Activated B cell treated with CpG ODN at 0.5 μM for 24 hours (primary cell): ENCODE measurements around the gene GNB3. TPM values are rescaled to one million over a fixed set of nuclear protein-coding genes. Genes with fewer than 3 reads are reported as not detected.
"Not testable (repeated sequence)": the region's sequence is repeated elsewhere in the genome, so short reads cannot be mapped to it uniquely, and the experiment has no call there.

ENCODE experiments used
- ATAC-seq: fragments of 200-7000 bp; cut with Tn5 transposase; one replicate; pipeline ENCODE4 v1.10.0; 2021; ENCODE audit warnings: low read depth, mild to moderate bottlenecking, moderate library complexity
- CTCF ChIA-PET: fragments of 350-600 bp; sonication (Branson Sonifier 250); formaldehyde crosslinking; loops from one replicate; lab custom pipeline; 2021; ENCODE audit warnings: antibody characterized with exemption; lab: Charles Lee
- POLR2A ChIA-PET: fragments of 350-600 bp; sonication (Branson Sonifier 250); formaldehyde crosslinking; loops from one replicate; lab custom pipeline; 2021; ENCODE audit warnings: antibody characterized with exemption; lab: Charles Lee
- DNase-seq: peaks from one replicate; pipeline ENCODE4 v3.0.0; 2022
- H3K27ac Mint-ChIP-seq: one replicate; pipeline ENCODE4 v1.8.0; 2020; ENCODE audit warnings: mixed read lengths
- H3K27me3 Mint-ChIP-seq: one replicate; pipeline ENCODE4 v1.8.0; 2021; ENCODE audit warnings: mixed read lengths
- H3K36me3 Mint-ChIP-seq: one replicate; pipeline ENCODE4 v1.8.0; 2021; ENCODE audit warnings: low read depth, mixed read lengths
- H3K4me1 Mint-ChIP-seq: one replicate; pipeline ENCODE4 v1.8.0; 2021; ENCODE audit warnings: mixed read lengths
- H3K4me3 Mint-ChIP-seq: one replicate; pipeline ENCODE4 v1.8.0; 2020; ENCODE audit warnings: mild to moderate bottlenecking, mixed read lengths
- H3K9me3 Mint-ChIP-seq: one replicate; pipeline ENCODE4 v1.8.0; 2020; ENCODE audit warnings: mixed read lengths
- CTCF ChIP-seq: fragments of 200-600 bp; IDR thresholded peaks from one replicate; pipeline ENCODE4 v1.8.0; 2022; ENCODE audit warnings: antibody characterized with exemption, mild to moderate bottlenecking
- intact Hi-C: fragments of 100-400 bp; cut with micrococcal nuclease; formaldehyde crosslinking; loops from one replicate; pipeline ENCODE4 v1.15.1; 2024
- total RNA-seq: library from RNA; stranded (reverse); gene quantifications from 2 replicates; pipeline ENCODE4 v1.2.3, GENCODE V29; 2022

GNB3 gene
- total RNA-seq, 1 donor from 2014 or later: 0.60 TPM

- CTCF ChIA-PET: no interaction called here
- intact Hi-C loops: no loop called here
- DNase-seq: no peak
- POLR2A ChIA-PET: interaction anchor here (0.6 to 1.0 kb wide), 2 partner anchors 12 to 85 kb away, joined by 3 read pairs; partner anchors contain the start of gene SPSB2
- no peak for ATAC-seq
- Mint-ChIP-seq H3K27me3 (no peaks in the 10 kb centered on the region), H3K36me3 (peaks cover 7% of the 10 kb centered on the region), H3K4me3 (no peak overlapping the region), H3K4me1 (no peaks in the 10 kb centered on the region), H3K9me3 (no peaks in the 10 kb centered on the region), H3K27ac (no peak overlapping the region)
- TF ChIP-seq CTCF: no peak
These were observed 43.8 kb downstream of the GNB3 start for GRCh38 chr12:6884539-6884938.

GRCh38 chr12:6886206-6886999 lies 45.7 kb downstream of the GNB3 start:
- H3K9me3 Mint-ChIP-seq, DNase-seq, H3K4me3 Mint-ChIP-seq, H3K27ac Mint-ChIP-seq, H3K27me3 Mint-ChIP-seq, intact Hi-C loops, H3K36me3 Mint-ChIP-seq, POLR2A ChIA-PET, CTCF ChIA-PET, ATAC-seq, H3K4me1 Mint-ChIP-seq: not testable (repeated sequence)

DNA sequence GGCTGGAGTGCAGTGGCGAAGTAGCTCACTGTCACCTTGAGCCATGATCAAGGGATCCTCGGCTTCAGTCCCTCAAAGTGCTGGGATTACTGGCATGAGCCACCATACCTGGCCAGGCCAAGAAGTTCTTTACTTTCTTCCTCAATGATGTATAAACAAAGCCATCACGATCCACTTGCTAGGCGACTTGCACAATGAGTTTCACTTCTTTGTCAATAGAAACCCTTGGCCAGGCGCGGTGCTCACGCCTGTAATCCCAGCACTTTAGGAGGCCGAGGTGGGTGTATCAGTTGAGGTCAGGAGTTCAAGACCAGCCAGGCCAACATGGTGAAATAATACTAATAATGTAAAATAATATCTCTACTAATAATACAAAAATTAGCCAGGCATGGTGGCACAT lies 46.7 kb downstream of the GNB3 start:
- H3K36me3 Mint-ChIP-seq: peaks cover 5% of the 10 kb centered on the region
- DNase-seq: no peak
- ChIA-PET POLR2A (no interaction called here), CTCF (no interaction called here)
- ATAC-seq: no peak
- no peaks in the 10 kb centered on the region for H3K9me3 Mint-ChIP-seq
- no peak overlapping the region for H3K27ac Mint-ChIP-seq
- intact Hi-C loops: no loop called here
- H3K4me1 Mint-ChIP-seq: peaks cover 14% of the 10 kb centered on the region
- no peaks in the 10 kb centered on the region for H3K27me3 Mint-ChIP-seq
- H3K4me3 Mint-ChIP-seq: no peak overlapping the region
- TF ChIP-seq CTCF: no peak

DNA sequence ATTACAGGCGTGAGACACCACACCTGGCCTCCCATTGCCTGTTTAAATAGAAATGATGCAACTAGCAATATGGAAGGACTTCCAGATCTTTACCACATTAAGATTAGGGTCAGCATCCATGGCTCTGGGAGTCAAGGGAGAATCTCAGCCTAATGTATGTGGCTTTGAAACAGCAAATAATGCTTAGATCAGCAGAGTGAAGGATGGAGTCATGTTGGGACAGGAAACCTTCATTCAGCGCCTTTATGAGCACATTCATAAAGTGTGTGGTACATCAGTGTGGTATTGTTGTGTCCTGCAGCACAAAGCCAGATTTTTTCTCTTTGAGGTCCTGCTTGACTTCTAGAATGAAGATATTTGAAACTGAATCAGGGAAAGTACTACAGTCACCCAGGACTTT lies 47.6 kb downstream of the GNB3 start:
- no peak for DNase-seq
- H3K27me3 Mint-ChIP-seq: no peaks in the 10 kb centered on the region
- H3K9me3 Mint-ChIP-seq: no peaks in the 10 kb centered on the region
- H3K36me3 Mint-ChIP-seq: peaks cover 3% of the 10 kb centered on the region
- ChIA-PET POLR2A (interaction anchor here (1.0 kb wide), 1 partner anchor 16 kb away, joined by 4 read pairs; the partner anchor contains the start of gene SPSB2), CTCF (no interaction called here)
- no peak overlapping the region for H3K4me3 Mint-ChIP-seq
- peaks cover 15% of the 10 kb centered on the region for H3K4me1 Mint-ChIP-seq
- no peak for TF ChIP-seq CTCF
- H3K27ac Mint-ChIP-seq: no peak overlapping the region
- no peak for ATAC-seq
- intact Hi-C loops: no loop called here

GRCh38 chr12:6888794-6889193 lies 48.1 kb downstream of the GNB3 start:
- ATAC-seq, H3K4me3 Mint-ChIP-seq, CTCF ChIA-PET, H3K9me3 Mint-ChIP-seq, H3K27ac Mint-ChIP-seq, intact Hi-C loops, H3K27me3 Mint-ChIP-seq, H3K36me3 Mint-ChIP-seq, DNase-seq: not testable (repeated sequence)
- POLR2A ChIA-PET: interaction anchor here (1.0 kb wide), 1 partner anchor 16 kb away, joined by 4 read pairs; the partner anchor contains the start of gene SPSB2
- peaks cover 15% of the 10 kb centered on the region for H3K4me1 Mint-ChIP-seq

GRCh38 chr12:6889775-6890573 lies 49.2 kb downstream of the GNB3 start:
- Mint-ChIP-seq H3K4me1 (peaks cover 15% of the 10 kb centered on the region), H3K27ac (peak overlapping the region; percentile 93), H3K4me3 (peak overlapping the region; percentile 84)
- intact Hi-C loops, DNase-seq, H3K36me3 Mint-ChIP-seq, H3K27me3 Mint-ChIP-seq, H3K9me3 Mint-ChIP-seq, ATAC-seq: not testable (repeated sequence)
- CTCF ChIA-PET: interaction anchor here (0.7 kb wide), 1 partner anchor 24 kb away, joined by 3 read pairs; no protein-coding TSS in a partner anchor
- POLR2A ChIA-PET: interaction anchor here (0.9 kb wide), 1 partner anchor 17 kb away, joined by 4 read pairs; the partner anchor contains the start of gene SPSB2
